ENCODE data around the gene TNFSF11.

The TNFSF11 gene

DNA sequence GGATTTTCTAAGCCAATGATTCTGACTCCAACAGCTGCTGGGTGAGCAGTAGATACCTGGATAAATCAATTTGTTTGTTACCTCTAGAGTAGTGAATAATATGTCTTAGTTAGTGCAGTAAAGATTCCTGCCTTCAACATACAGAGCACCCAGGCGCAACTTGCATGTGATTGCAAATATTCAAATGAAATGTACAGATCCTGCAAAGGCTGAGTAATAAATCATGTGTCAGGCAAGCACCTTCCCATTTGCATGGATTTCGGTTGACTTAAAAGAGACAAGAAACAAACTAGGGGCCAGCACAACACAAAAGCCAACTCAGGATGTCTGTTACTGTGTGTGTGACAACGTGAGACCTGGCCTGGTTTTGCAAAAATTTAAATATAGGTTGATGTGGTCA, 79.7 kb downstream of the TNFSF11 start:
- DNase-seq (ENCODE audit: low read depth): no peak

DNA sequence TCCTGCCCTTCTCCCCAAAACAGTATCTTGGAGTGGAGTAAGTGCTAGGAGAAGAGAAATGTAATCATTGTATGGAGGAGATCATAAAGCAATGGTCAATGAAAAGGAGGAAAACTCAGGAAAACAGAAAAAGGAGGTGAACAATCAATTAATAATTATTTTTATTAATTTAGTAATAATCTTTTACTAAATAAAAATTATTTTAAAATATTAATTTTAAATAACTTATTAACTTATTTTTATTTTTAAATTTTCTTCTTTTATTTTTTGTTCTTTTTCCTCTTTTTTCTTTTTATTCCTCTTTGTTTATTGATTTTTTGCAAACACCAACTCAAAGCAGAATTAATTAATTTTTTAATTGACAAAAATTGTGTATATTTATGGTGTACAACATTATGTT, 80.3 kb downstream of the TNFSF11 start:
- DNase-seq (ENCODE audit: low read depth): no peak

DNA sequence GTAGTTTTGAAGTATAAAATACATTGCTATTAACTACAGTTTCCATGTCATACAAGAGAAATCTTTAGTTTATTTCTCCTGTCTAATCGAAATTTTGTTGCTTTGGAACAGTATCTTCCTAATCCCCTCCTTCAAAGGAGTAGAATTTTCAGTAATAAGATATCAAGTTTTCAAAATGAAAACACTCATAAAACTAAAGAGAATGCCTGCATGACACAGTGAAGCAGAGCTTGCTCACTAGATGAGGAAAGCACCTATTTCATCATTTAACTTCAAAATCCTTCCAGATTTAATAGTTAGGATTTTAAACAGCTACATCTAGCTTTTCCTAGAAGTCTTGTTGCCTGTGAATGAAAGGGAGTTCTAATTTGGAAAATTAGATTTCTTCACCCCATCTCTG, 80.8 kb downstream of the TNFSF11 start:
- no peak for DNase-seq (ENCODE audit: low read depth)

DNA sequence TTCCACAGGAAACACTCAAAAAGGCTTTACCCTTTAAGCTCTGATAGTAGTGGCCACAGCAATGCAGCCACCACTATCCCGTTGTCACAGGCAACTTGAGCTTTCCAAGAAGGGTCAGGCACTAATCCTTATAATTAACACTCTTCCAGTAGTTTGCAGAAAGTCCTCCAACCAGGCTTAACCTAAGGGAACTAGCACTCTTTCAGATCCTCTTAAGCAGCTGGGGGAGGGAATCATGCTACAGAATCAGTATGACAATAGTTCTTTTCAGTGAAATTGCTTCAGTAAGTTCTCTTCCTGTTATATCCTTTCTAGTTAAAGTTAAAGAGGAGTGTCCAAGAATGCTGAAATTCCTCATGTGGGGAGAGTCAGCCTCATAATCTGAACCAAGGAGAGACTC, 82.2 kb downstream of the TNFSF11 start:
- DNase-seq (ENCODE audit: low read depth): no peak

DNA sequence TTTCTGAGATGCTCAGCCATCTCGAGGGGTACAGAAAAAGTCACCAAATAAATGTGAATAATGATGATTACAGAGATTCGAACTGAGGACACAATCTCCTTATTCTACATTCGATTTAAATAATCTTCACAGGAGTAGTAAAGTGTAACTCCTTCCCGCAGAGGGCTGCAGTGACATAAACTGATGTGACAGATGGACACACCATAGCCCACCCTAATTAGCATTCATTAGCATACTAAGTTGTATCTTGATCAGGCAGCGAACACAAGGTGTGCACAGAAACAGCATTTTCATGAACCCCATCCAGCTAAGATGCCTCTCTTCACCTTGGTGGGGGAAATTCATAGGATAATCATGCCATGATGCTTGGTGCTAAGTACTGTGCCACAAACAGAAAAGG, 83.0 kb downstream of the TNFSF11 start:
- DNase-seq (ENCODE audit: low read depth): no peak

Data from GM04504 (cell line).